Head of caudate nucleus (tissue), 42 donors: ENCODE measurements around the gene DKK3.

Experiments used
- DNase-seq, 42 donors: peaks; one replicate each; pipeline versions ENCODE4 v3.0.0 to v3.0.0-alpha.2; 2020 to 2021; ENCODE audit warnings: mixed read lengths in 7 of 42
- intact Hi-C: fragments of 100-400 bp; cut with DNase I; formaldehyde crosslinking; loops from one replicate; pipeline ENCODE4 v1.15.0; 2022

Gene DKK3

GRCh38 chr11:11988099-11988651, 20.3 kb downstream of the DKK3 start:
- DNase-seq = peak in 8 of 42 donors; percentile 7 to 24 (median 12)
- intact Hi-C loops = no loop called here

GRCh38 chr11:11987503-11988022, 20.9 kb downstream of the DKK3 start:
- intact Hi-C loops = no loop called here
- DNase-seq = peak in 7 of 42 donors; percentile 0 to 23 (median 9)

GRCh38 chr11:11985954-11986949, 22.2 kb downstream of the DKK3 start:
- intact Hi-C loops = no loop called here
- DNase-seq = peak in 2 of 42 donors; percentile 4 to 5

- DNase-seq = peak in 4 of 42 donors; percentile 5 to 26 (median 9)
- intact Hi-C loops = no loop called here
Observed at GRCh38 chr11:11985016-11985715, 23.3 kb downstream of the DKK3 start.

- DNase-seq = peak in 5 of 42 donors; percentile 5 to 24 (median 9)
- intact Hi-C loops = no loop called here
Observed at GRCh38 chr11:11984563-11984962, 23.9 kb downstream of the DKK3 start.

GRCh38 chr11:11983427-11983826, 25.0 kb downstream of the DKK3 start:
- peak in 6 of 42 donors; percentile 5 to 36 (median 16) for DNase-seq
- intact Hi-C loops = no loop called here

- intact Hi-C loops = no loop called here
Observed at GRCh38 chr11:11982975-11983374, 25.5 kb downstream of the DKK3 start.

GRCh38 chr11:11982461-11982860, 26.0 kb downstream of the DKK3 start:
- intact Hi-C loops = no loop called here
- peak in 4 of 42 donors; percentile 5 to 22 (median 11) for DNase-seq

More at GRCh38 chr11:11982975-11983374, 25.5 kb downstream of the DKK3 start:
- peak in 3 of 42 donors; percentile 3 to 8 (median 6) for DNase-seq

GRCh38 chr11:11981840-11982239, 26.6 kb downstream of the DKK3 start:
- intact Hi-C loops = no loop called here
- DNase-seq = peak in 6 of 42 donors; percentile 1 to 24 (median 7)

GRCh38 chr11:11981364-11981763, 27.1 kb downstream of the DKK3 start:
- intact Hi-C loops = no loop called here
- peak in 7 of 42 donors; percentile 7 to 56 (median 11) for DNase-seq

GRCh38 chr11:11980841-11981308, 27.6 kb downstream of the DKK3 start:
- intact Hi-C loops = no loop called here
- DNase-seq = peak in 4 of 42 donors; percentile 4 to 15 (median 6)

- DNase-seq = peak in 2 of 42 donors; percentile 3 to 6
- intact Hi-C loops = no loop called here
Observed at GRCh38 chr11:11980200-11980599, 28.2 kb downstream of the DKK3 start.

- intact Hi-C loops = no loop called here
- DNase-seq = peak in 26 of 42 donors; percentile 31 to 82 (median 58)
Observed at GRCh38 chr11:11979488-11980117, 28.8 kb downstream of the DKK3 start.

GRCh38 chr11:11978792-11979487, 29.5 kb downstream of the DKK3 start:
- intact Hi-C loops = no loop called here
- peak in 12 of 42 donors; percentile 3 to 43 (median 14) for DNase-seq

GRCh38 chr11:11978098-11978637, 30.3 kb downstream of the DKK3 start:
- intact Hi-C loops = no loop called here
- DNase-seq = peak in 5 of 42 donors; percentile 3 to 31 (median 13)

GRCh38 chr11:11977206-11977938, 31.1 kb downstream of the DKK3 start:
- intact Hi-C loops = no loop called here
- peak in 12 of 42 donors; percentile 2 to 46 (median 18) for DNase-seq
